Esophagus muscularis mucosa (tissue), 4 donors: Measurements from ENCODE around the gene INCENP. TPM values are rescaled to one million over a fixed set of nuclear protein-coding genes. Genes with fewer than 3 reads are reported as not detected.

Source experiments
- DNase-seq: peaks from one replicate; pipeline ENCODE4 v3.0.0-alpha.2; 2017; ENCODE audit errors: extremely low spot score
- H3K27ac ChIP-seq, 4 donors: fragments of 200-600 bp; sonication (generic); replicated peaks in 1 of 4; 1 replicate in 3 of 4; 2 replicates in 1 of 4; pipeline ENCODE4 v1.5.1; 2016 to 2019; ENCODE audit warnings: mild to moderate bottlenecking in 1 of 4
- H3K27me3 ChIP-seq, 4 donors: fragments of 200-600 bp; sonication (generic); one replicate each; pipeline versions ENCODE4 v1.5.1 to v1.6.0; 2016 to 2019
- H3K36me3 ChIP-seq, 4 donors: fragments of 200-600 bp; sonication (generic); one replicate each; pipeline ENCODE4 v1.5.1; 2016 to 2019
- H3K4me1 ChIP-seq, 4 donors: fragments of 200-600 bp; sonication (generic); one replicate each; pipeline ENCODE4 v1.5.1; 2016 to 2019
- H3K4me3 ChIP-seq, 4 donors: fragments of 200-600 bp; sonication (generic); 1 replicate in 2 of 4; 2 replicates in 2 of 4; pipeline ENCODE4 v1.5.1; 2016 to 2019; ENCODE audit warnings: mild to moderate bottlenecking in 4 of 4, moderate library complexity in 1 of 4
- H3K9me3 ChIP-seq, 4 donors: fragments of 200-600 bp; sonication (generic); 1 replicate in 3 of 4; 2 replicates in 1 of 4; pipeline ENCODE4 v1.5.1; 2016 to 2019
- CTCF ChIP-seq, 3 experiments: fragments of 200-600 bp in 2 of 3; fragments of 450-650 bp in 1 of 3; sonication (generic) in 2 of 3; IDR thresholded peaks; one replicate each; pipeline ENCODE4 v1.5.1; 2017 to 2019; ENCODE audit warnings: antibody characterized with exemption in 3 of 3, mild to moderate bottlenecking in 2 of 3, moderate library complexity in 1 of 3
- EP300 ChIP-seq: sonication (generic); formaldehyde crosslinking; IDR thresholded peaks from one replicate; pipeline ENCODE4 v1.6.1; 2017; ENCODE audit warnings: antibody characterized with exemption
- POLR2A ChIP-seq: fragments of 450-650 bp; IDR thresholded peaks from one replicate; pipeline ENCODE4 v1.6.1; 2017; ENCODE audit warnings: antibody characterized with exemption, moderate library complexity, mild to moderate bottlenecking, low read depth
- POLR2AphosphoS5 ChIP-seq, 2 donors: sonication (generic); formaldehyde crosslinking; IDR thresholded peaks; one replicate each; pipeline ENCODE4 v1.6.1; 2017; ENCODE audit warnings: antibody characterized with exemption in 2 of 2
- WGBS: methylation state at CpG from one replicate; pipeline ENCODE4 v1.1.5; 2018; 5-methylcytosine and 5-hydroxymethylcytosine counted together
- intact Hi-C: fragments of 100-400 bp; cut with DNase I; formaldehyde crosslinking; loops from one replicate; pipeline ENCODE4 v1.15.1; 2023
- total RNA-seq, 4 donors: library from RNA; depleted of rRNA; stranded (reverse); fragments of >200 nt; gene quantifications; one replicate each; pipeline versions ENCODE4 v1.1.0 to v1.2.1, GENCODE V29; 2016

The INCENP gene
- total RNA-seq, 4 donors from 2014 or later, result 13.8 to 20.3 (median 16.0) TPM

- no peaks in the 10 kb centered on the region for H3K36me3 ChIP-seq
- intact Hi-C loops, result no loop called here
- no peak for TF ChIP-seq POLR2A
- TF ChIP-seq POLR2AphosphoS5 (IDR thresholded peaks at IDR 0.05), result no peak
- no peak for TF ChIP-seq CTCF (IDR thresholded peaks at IDR 0.05)
- no peak for TF ChIP-seq EP300
- DNase-seq, result no peak
- no peak overlapping the region for H3K4me3 ChIP-seq
- H3K9me3 ChIP-seq, result peaks cover 0 to 7% (median 2%) of the 10 kb centered on the region in 4 donors
- H3K27me3 ChIP-seq, result no peaks in the 10 kb centered on the region
- H3K4me1 ChIP-seq, result peaks cover 11 to 16% (median 14%) of the 10 kb centered on the region in 4 donors
- no peak overlapping the region for H3K27ac ChIP-seq
- 83% methylated on average over 5 of the region's 5 CpGs for WGBS
Measured at GRCh38 chr11:62120431-62120830, 3.4 kb upstream of the INCENP start.

- H3K27ac ChIP-seq, result no peak overlapping the region
- 71% methylated on average over 6 of the region's 6 CpGs for WGBS
- peaks cover 11 to 21% (median 19%) of the 10 kb centered on the region in 4 donors for H3K4me1 ChIP-seq
- H3K9me3 ChIP-seq, result no peaks in the 10 kb centered on the region
- H3K4me3 ChIP-seq, result no peak overlapping the region
- no peaks in the 10 kb centered on the region for H3K36me3 ChIP-seq
- TF ChIP-seq POLR2AphosphoS5 (IDR thresholded peaks at IDR 0.05) (no peak), EP300 (no peak), POLR2A (no peak), CTCF (IDR thresholded peaks at IDR 0.05) (no peak)
- no peaks in the 10 kb centered on the region for H3K27me3 ChIP-seq
- intact Hi-C loops, result no loop called here
- DNase-seq, result no peak
Measured at GRCh38 chr11:62122076-62122475, 1.7 kb upstream of the INCENP start.

- WGBS, result 7% methylated on average over 29 of the region's 39 CpGs
- no peak for TF ChIP-seq POLR2AphosphoS5 (IDR thresholded peaks at IDR 0.05)
- no peak for TF ChIP-seq CTCF (IDR thresholded peaks at IDR 0.05)
- TF ChIP-seq POLR2A, result no peak
- TF ChIP-seq EP300, result no peak
- intact Hi-C loops, result no loop called here
- Histone ChIP-seq H3K36me3 (peaks cover 0 to 16% (median 15%) of the 10 kb centered on the region in 4 donors), H3K27ac (peak overlapping the region; percentile 59 to 78 (median 72)), H3K4me1 (peaks cover 11 to 21% (median 19%) of the 10 kb centered on the region in 4 donors), H3K27me3 (no peaks in the 10 kb centered on the region), H3K9me3 (no peaks in the 10 kb centered on the region), H3K4me3 (peak overlapping the region; percentile 76 to 98 (median 94))
- no peak for DNase-seq
Measured at GRCh38 chr11:62124186-62125113, 639 bp downstream of the INCENP start.

GRCh38 chr11:62125316-62125715 is 1.5 kb downstream of the INCENP start:
- no peak for TF ChIP-seq POLR2A
- TF ChIP-seq CTCF (IDR thresholded peaks at IDR 0.05), result no peak
- TF ChIP-seq EP300, result no peak
- no peak for TF ChIP-seq POLR2AphosphoS5 (IDR thresholded peaks at IDR 0.05)

More at GRCh38 chr11:62125316-62125715, 1.5 kb downstream of the INCENP start:
- Histone ChIP-seq H3K9me3 (no peaks in the 10 kb centered on the region), H3K4me3 (peak overlapping the region in 1 of 4 donors; percentile 98), H3K27me3 (no peaks in the 10 kb centered on the region), H3K27ac (no peak overlapping the region), H3K4me1 (peaks cover 11 to 21% (median 19%) of the 10 kb centered on the region in 4 donors), H3K36me3 (peaks cover 6 to 24% (median 23%) of the 10 kb centered on the region in 4 donors)
- WGBS, result 38% methylated on average over 4 of the region's 4 CpGs
- no peak for DNase-seq
- intact Hi-C loops, result no loop called here
